Suppressor macrophage treated with lipopolysaccharide for 4 hours (primary cell): ENCODE results near the gene MOV10.
"Not testable (repeated sequence)": the region's sequence is repeated elsewhere in the genome, so short reads cannot be mapped to it uniquely, and the experiment has no call there.

Source experiments
- DNase-seq: peaks from one replicate; pipeline ENCODE4 v3.0.0-alpha.2; 2020

The MOV10 gene

DNA sequence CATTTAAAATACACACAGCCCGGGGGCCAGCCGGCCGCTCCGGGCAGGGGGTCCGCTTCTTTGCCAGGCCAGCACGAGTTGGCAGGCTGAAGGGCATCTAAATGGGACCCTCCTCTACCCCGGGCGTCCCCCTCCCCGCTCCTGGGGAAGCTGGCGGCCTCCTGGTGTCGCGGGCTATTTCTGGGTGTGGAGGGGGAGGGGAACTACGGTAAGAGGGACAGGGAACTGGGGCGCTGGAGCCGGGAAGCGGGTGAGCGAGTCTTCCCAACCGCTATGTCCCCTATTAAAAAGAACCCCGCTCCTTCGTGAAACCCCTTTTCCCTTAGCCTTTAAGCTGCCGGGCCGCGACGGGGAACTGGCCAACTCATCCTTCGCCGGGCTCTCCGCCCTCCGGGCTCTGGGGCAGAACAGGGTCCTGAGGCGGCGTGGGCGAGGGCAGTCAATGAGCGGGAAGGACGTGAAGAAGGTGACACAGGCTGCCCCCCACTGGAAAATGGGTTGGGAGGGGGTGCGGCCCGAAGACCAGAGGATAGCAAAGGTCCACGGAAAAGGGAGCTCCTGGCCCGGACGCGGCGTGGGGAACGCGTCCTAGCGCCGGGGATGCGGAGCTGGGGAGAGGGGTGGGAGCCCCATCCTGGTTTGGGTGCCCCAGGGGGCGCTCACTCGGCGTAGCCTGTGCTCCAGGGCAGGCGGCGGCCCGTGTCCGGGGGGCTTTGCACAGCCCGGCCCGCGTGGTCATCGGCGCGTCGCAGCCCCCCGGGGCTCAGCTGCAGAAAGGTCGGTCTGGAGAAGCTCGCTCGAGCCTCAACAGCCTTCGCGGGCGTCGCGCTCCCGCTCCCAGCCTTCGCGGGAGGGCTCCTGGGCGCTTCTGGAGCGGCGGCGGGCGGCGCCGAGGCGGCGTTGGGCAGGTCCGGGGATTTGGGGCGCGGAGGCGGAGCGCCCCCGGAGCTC is 40.1 kb downstream of the MOV10 start:
- peak; percentile 38 for DNase-seq

DNA sequence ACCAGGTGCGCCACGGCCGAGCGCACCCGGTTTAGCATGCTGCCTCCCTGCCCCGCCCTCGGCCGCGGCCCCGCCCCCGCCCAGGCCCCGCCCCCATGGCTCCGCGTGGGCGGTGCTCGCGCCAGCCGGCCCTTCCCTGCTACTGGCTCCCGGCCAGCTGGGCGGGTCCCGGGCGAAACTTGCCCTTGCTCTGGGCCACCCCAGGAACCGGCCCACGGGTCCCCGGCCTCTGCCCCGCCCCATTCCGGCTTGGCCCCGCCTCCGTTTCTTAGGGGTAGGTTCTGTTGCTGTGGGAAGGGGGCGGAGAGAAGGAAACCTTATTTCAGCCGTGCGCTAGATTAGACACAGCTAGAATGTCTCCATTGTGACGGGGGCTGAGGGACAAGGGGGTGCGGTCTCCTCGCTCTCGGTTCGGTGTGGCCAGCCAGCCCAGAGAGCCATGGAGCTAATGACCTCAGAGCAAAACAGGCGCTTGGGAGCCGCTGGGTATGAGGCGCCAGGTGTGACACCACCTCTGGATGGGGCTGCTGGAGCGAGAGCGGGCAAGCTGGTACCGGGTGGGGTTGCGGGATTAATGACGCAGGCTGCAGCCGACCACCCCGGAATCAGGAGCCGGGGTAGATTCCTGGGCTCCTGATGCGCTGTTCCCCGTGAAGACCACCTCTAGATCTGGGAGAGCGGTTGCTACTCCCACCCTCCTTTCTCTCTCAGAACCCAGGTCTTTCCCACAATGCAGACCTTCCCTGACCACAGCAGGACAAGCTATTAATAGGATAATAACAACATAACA is 41.0 kb downstream of the MOV10 start, which contains the start of gene PPM1J:
Gene PPM1J (minus strand): TSS at position 69 of the 790 bp plus-strand sequence. CDS start 31 bp downstream, at position 38.
- peak; percentile 99 for DNase-seq

DNA sequence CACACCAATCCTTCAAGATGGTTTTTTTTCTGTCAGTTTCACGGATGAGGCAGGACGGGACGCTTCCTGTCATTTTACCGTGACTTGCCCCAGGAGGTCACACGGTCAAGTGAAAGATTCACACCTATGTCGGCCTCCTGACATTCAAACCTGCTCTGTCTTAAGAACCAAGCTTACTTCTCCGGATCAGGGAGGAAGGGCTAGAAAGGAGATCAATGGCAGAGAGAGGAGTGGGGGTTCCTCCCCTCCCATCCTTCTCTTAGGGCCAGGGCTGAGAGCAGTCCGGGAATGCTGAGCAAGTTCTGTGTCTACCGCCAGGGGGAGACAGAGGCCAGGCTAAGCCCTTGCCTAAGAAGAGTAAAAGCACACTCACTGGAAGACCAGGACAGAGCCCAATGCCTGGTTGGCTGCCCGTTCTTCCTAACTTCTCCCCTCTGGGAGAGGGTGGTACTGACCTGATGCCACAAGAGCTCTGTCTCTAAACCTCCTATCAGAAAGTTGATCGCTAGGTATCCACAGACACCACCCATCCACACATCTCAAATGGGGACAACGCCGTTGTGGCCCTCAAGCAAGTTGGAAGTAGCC is 41.8 kb downstream of the MOV10 start:
- DNase-seq = peak; percentile 94

DNA sequence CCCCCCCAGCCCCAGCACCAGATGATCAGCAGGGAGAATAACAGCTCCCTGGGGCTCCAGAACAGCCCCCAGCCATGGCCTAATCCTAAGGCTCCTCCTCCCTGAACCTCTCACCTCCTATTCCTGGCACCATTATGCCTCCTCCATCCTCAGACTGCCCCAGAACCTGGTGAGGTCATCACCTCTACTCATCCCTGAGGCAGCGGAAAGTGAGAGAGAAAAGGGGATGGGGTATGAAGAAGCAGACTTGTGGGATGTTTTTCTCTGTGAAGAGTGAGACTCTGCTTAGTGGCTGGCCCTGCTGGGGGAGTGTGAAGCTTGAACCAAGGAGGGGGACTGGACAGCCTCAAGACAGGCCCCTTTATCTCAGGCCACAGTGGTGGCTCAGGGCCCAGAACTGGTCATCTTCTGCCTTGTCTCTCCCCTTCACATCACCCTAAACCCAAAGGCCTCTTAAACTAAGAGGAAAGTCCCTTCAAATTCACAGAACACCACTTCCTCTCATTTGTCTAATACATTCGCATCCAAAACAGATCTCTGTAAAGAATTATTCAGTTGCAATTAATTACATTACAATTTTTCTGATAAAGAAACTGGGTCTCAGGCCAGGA is 42.9 kb downstream of the MOV10 start:
- no peak for DNase-seq

DNA sequence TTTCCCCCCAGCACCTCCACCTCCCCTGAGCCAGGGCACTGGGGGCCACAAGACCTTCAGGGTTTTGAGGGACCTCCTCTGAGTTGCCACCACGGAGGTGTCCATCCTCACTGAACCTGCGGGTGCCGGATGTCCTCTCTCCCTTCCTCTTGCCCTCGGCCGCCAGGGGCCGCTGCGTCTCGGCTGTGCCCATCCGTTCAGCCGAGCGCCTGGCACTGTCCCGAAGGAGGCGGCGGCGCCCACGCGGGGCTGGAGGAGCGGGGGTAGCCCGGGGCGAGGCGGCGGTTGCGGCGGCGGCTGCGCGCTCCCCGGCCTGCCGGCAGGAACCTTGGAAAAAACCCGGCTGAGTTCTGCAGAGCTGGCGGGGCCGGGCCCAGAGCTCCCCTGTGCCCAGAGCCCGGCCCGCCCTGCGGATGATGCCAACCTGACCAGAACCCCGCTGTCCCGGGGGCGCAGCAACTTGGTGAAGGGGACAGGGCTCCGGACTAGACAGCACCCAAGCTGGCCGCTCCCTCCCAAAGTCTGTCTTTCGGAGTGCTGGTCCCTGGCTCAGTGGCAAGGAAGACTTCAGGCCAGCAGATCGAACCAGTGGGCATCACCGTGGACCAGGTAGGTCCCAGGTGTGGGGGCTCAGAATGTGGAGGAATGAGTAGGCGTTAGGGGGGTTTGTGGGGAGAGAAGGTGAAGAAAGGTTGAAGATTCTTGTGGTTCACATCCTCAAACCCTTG is 44.4 kb downstream of the MOV10 start:
- peak; percentile 86 for DNase-seq

DNA sequence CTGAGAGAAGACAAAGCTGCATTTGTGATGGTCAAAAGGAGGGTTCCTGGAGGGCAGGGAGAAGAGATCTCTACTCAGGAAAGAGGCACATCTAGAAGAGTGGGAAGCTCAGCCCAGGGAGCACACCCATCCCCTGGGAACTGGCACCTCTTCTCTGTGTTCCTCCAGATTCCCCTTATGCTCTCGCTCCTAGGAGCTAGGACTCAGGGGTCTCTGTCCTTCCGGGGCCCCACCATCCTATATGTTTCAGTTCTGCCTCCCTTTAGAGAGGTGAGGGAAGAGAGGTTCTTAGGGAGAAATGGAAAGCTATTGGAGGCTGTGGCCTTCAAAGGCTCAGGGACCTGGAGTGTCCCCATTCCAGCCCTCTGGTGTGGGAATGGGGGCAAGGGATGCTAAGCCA is 45.2 kb downstream of the MOV10 start:
- DNase-seq = no peak

DNA sequence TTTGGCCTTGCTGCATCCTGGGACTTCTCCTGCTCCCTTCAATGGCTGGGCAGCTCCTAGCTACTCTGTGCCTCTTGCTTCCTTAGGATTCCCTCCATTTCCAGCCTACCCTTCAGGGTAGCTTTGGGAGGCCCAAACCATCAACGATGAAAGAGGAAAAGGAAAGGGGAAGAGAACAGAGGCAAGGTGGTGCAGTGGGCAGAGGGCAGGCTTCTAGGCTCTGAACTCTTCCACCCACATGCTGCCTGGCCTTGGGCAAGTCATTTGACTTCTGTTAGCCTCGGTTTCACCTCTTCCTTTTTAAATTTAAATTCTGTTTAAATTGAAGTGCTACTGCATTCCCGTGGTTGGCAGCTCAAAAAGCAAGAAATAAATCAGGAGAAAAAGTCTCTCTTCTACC is 46.3 kb downstream of the MOV10 start:
- peak; percentile 51 for DNase-seq

DNA sequence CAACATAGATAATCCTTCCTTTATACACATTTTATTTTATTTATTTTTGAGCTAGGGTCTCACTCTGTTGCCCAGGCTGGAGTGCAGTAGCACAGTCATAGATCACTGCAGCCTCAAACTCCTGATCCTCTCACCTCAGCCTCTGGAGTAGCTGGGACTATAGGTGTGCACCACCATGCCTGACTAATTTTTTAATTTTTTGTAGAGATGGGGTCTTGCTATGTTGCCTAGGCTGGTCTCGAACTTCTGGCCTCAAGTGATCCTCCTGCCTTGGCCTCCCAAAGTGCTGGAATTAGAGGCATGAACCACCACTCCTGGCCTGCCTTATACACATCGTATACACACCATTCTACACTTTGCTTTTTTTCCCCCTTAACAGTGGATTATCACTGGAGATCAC is 46.8 kb downstream of the MOV10 start:
- DNase-seq = not testable (repeated sequence)

DNA sequence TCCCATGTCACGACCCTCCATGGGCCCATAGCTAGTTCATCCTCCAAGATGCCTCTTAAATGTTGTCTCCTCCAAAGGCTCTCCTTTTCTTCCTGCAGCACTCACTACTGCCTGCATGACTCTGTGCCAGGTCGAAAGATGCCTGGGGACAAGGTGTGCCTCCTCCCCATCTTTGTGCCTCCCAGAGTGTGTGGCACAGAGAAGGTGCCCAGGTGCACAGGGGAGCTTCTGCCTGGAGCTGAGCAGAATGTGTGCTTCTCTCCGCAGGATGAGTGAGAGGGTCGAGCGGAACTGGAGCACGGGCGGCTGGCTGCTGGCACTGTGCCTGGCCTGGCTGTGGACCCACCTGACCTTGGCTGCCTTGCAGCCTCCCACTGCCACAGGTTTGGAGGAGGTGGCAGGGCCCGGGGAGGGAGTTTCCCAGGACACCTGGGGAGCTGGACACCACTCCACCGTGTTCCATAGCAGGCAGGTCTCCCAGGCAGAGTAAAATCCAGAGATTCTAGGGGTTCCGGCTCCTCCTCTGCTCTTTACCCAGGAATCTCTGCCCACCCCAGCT is 47.6 kb downstream of the MOV10 start:
- DNase-seq = no peak

DNA sequence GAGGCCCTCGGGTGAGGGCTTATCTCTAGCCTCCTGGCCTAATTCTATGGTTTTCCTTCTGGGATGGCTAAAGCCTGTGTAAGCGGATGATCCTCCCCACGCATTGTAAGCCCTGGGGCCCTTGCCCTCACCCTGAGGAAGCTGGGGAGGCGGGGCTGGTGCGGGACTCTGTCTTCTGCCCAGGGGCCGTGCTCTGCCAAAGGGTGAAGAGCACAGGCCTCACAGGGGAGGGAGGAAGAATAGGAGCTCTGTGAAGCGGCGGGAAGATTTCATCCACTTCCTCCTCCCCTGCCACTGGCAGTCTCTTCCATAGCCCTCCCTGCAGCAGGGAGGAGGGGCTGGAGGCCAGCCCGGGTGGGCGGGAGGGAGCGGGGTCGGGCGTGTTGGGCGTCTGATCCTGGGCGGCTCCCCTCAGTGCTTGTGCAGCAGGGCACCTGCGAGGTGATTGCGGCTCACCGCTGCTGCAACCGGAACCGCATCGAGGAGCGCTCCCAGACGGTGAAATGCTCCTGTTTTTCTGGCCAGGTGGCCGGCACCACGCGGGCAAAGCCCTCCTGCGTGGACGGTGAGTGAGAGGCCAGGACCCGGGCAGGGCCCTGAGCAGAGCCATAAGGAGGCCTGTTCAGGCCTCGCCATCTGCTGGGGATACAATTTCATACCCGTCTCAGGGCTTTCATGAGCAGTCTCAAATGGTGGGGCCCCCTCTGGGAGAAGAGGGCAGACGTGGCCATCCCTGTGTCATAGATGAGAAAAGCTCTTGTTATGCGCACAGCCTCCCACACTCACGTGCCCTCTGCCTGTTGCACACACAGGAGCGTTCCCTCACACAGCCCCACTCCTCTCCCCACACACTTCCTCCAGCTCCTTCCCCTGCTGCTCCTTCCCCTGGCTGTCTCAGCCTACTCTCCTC is 48.4 kb downstream of the MOV10 start:
- peak; percentile 74 for DNase-seq

DNA sequence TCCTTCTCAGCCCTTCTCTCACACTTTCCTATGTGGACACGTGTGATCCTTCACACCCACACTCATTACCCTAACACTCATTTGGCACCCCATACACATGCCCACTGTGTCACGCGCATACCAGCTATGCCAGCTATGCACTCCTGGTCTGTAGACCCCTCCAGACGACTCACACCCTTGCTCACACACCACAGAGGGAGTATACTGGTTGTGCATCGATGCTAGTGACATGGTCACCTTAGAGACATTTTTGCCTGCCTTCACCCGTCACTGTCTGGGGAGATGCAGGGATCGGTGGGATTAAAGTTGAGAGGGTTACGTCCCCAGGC is 49.0 kb downstream of the MOV10 start:
- DNase-seq = no peak

DNA sequence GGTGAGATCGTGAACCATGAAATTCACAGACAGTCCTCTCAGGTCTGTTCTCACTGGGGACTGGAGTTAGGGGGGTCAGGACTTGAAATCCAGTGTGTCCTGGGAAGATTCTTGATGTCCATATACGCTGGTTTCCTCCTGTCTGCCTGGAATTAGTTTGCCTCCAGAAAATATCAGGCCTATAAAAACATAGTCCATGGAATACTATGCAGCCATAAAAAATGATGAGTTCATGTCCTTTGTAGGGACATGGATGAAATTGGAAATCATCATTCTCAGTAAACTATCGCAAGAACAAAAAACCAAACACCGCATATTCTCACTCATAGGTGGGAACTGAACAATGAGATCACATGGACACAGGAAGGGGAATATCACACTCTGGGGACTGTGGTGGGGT is 49.8 kb downstream of the MOV10 start:
- DNase-seq = not testable (repeated sequence)

DNA sequence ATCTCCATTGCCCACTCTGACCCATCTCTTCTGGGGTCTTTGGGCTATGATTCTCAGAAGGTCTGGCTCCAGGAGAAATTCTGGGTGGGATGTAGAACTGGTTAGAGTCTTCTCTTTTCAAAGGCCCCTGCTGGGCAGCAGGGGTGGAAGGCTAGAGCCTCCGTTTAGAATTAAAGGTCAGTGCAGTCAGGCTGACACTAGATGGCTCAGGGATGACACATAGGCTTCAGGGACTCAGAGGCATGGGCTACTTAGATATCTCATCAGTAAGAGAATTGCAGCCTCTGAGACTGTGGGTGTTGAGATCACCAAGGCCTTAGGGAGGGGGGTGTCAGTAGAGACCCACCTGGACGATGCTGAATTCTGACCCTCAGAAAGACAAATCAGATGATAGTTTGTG is 53.3 kb downstream of the MOV10 start:
- DNase-seq = peak; percentile 39

DNA sequence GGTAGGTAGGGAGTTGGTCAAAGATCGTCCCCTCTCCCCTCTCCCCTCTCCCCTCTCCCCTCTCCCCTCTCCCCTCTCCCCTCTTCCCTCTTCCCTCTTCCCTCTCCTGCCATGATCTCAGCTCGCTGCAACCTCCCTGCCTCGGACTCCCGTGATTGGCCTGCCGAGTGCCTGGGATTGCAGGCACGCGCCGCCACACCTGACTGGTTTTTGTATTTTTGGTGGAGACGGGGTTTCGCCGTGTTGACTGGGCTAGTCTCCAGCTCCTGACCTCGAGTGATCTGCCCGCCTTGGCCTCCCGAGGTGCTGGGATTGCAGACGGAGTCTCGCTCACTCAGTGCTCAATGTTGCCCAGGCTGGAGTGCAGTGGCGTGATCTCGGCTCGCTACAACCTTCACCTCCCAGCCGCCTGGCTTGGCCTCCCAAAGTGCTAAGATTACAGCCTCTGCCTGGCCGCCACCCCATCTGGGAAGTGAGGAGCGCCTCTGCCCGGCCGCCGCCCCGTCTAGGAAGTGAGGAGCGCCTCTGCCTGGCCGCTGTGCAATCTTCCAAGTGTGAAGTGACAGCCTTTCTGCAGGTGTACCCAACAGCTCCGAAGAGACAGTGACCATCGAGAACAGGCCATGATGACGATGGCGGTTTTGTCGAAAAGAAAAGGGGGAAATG is 54.0 kb downstream of the MOV10 start:
- not testable (repeated sequence) for DNase-seq

DNA sequence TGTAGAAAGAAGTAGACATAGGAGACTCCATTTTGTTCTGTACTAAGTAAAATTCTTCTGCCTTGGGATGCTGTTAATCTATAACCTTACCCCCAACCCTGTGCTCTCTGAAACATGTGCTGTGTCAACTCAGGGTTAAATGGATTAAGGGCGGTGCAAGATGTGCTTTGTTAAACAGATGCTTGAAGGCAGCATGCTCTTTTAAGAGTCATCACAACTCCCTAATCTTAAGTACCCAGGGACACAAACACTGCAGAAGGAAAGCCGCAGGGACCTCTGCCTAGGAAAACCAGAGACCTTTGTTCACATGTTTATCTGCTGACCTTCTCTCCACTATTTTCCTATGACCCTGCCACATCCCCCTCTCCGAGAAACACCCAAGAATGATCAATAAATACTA is 54.6 kb downstream of the MOV10 start:
- not testable (repeated sequence) for DNase-seq

DNA sequence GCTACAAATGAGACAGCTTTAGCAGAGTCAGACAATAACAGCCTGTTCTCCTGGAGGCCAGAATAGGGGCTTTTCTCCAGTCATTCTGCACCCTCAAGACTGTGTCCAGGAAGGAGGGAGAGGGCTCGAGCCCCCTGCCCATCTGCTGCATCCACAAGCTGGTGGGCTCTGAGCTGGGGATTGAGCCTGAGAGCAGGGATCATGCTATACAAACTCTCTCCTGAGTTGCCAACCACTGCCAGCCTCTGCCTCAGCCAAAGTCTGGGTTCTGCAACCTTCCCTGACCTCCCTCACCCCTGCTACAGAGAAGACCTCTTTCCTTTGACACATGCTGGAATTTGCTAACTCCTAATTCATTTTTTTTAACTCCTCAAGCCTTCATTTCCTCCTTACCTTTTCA is 55.5 kb downstream of the MOV10 start:
- DNase-seq = no peak

DNA sequence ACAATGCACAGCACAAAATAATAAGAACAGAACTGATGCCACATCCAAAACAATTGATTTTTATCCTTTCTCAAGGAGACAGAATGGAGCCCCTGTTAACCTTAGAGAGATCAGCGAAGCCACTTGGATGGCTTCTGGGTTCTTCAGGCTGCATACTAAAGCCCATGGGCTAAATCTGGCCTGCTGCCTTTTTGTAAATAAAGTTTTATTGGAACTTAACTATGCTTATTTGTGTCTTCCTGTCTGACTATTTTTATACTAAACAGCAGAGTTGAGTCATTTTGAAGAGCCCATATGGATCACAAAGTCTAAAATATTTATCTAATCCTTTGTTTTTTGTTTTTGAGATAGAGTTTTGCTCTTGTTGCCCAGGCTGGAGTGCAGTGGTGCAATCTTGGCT is 57.0 kb downstream of the MOV10 start:
- DNase-seq = no peak

DNA sequence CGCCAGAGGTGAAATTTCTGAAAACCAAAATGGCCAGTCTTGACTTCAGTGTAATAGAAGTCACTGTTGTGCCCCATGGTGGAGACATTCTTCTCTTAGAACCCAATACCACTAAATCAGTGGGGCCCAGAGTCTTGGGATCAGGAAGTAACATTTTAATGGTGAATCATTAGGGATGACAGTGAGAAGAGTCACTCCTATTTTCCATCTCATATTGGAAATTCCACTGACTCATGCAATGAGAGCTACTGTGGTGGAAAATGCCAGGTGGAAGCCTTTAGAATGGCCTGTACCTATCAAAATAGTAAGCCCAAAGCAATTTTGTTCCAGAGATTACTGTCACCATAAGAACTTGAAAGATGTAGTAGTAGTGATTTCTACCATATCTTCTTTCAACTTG is 61.3 kb downstream of the MOV10 start:
- DNase-seq = peak; percentile 87

DNA sequence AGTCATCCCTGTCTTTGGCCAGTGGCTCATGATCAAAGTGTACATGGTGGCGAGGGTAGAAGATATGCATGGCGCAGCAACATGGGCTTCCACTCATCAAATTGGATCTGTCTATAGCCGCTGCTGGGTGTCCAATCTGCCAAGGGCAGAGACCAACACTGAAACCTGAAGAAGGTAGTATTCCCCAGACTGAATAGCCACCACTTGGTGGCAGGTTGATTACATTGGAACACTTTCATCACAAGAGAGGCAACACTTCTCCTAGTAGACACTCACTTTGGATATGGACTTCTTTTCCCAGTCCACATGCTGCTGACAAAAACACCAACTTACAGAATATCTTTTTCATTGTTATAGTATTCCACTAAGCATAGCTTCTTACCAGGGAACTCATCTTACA is 63.1 kb downstream of the MOV10 start:
- DNase-seq = no peak
